H1 (cell line): ENCODE measurements around the gene UNC79. TPM values are rescaled to one million over a fixed set of nuclear protein-coding genes. Genes with fewer than 3 reads are reported as not detected.

Experiments
- ASH2L ChIP-seq: fragments of 200-600, 300-600 bp; sonication (generic); IDR thresholded peaks from one replicate; pipeline ENCODE4 v1.7.1; 2017; ENCODE audit warnings: low read length
- CHD2 ChIP-seq: IDR thresholded peaks from 2 replicates; pipeline ENCODE4 v1.6.1; 2012; ENCODE audit warnings: low read length, improper control_type of control experiment
- CREB1 ChIP-seq: IDR thresholded peaks from 2 replicates; pipeline ENCODE4 v1.6.1; 2012; ENCODE audit warnings: inconsistent platforms
- CTCF ChIP-seq, 3 experiments: IDR thresholded peaks; 1 replicate in 2 of 3; 2 replicates in 1 of 3; pipeline versions ENCODE4 v1.5.1 to v1.6.1; 2011; ENCODE audit warnings: low read length in 3 of 3, mild to moderate bottlenecking in 3 of 3, inconsistent platforms in 2 of 3, low read depth in 1 of 3, moderate library complexity in 1 of 3; ENCODE audit not compliant: insufficient read depth in 1 of 3; ENCODE audit errors: control extremely low read depth in 1 of 3
- EGR1 ChIP-seq: IDR thresholded peaks from 2 replicates; pipeline ENCODE4 v1.6.1; 2011; ENCODE audit warnings: low read depth, low read length, borderline replicate concordance
- EP300 ChIP-seq, 2 experiments: IDR thresholded peaks; 1 replicate in 1 of 2; 2 replicates in 1 of 2; pipeline ENCODE4 v1.6.1; 2011 to 2012; ENCODE audit warnings: low read depth in 2 of 2, low read length in 2 of 2, mild to moderate bottlenecking in 2 of 2, borderline replicate concordance in 1 of 2, inconsistent platforms in 1 of 2, moderate library complexity in 1 of 2
- GTF2F1 ChIP-seq: IDR thresholded peaks from 2 replicates; pipeline ENCODE4 v1.6.1; 2012; ENCODE audit warnings: low read depth, low read length, improper control_type of control experiment, borderline replicate concordance
- SRF ChIP-seq: IDR thresholded peaks from 2 replicates; pipeline ENCODE4 v1.6.1; 2011; ENCODE audit warnings: mild to moderate bottlenecking, low read depth, low read length, moderate library complexity
- polyA plus RNA-seq, 7 experiments: library from polyadenylated mRNA; depleted of rRNA in 3 of 7; stranded (reverse) in 5 of 7; unstranded in 2 of 7; fragments of >200 nt in 5 of 7; fragments of 200-250 nt in 2 of 7; gene quantifications; 1 replicate in 5 of 7; 2 replicates in 1 of 7; 4 replicates in 1 of 7; pipeline versions ENCODE4 v1.2.1 to v1.2.3, GENCODE V29; 2011 to 2013; ENCODE audit warnings: missing spikeins in 2 of 7, mixed read lengths in 2 of 7
- total RNA-seq: library from RNA; stranded (reverse); fragmentation: NEBNext Ultra II Directional; extraction: Animal tissue kit (Norgen Biotek cat#: 25700); gene quantifications from 2 replicates; pipeline ENCODE4 v1.2.1, GENCODE V29; 2021

UNC79 gene
- total and polyA plus RNA-seq, 2 of the 8 experiments (the other 6 are each of a cell fraction or from before 2014, with no cell fraction given), result 1.8 to 2.3 TPM

- TF ChIP-seq SRF (no peak), CTCF (IDR thresholded peaks at IDR 0.05; ENCODE audit: control extremely low read depth in 1 of 3, insufficient read depth in 1 of 3, low read depth in 1 of 3, low read length in 3 of 3) (no peak), EP300 (IDR thresholded peaks at IDR 0.05; ENCODE audit: borderline replicate concordance in 1 of 2, low read depth in 2 of 2, low read length in 2 of 2) (no peak), EGR1 (no peak), GTF2F1 (no peak), ASH2L (no peak), CHD2 (no peak), CREB1 (no peak)
- TF ChIP-seq, all 59 proteins: peak for 0
Measured at GRCh38 chr14:93720076-93720815, 289.5 kb downstream of the UNC79 start (continued).
